GM23248 (cell line): ENCODE results near the gene TERB2.
"Not testable (repeated sequence)": the region's sequence is repeated elsewhere in the genome, so short reads cannot be mapped to it uniquely, and the experiment has no call there.

Experiments used
- EZH2 ChIP-seq: fragments of 200-600 bp; sonication (generic); IDR thresholded peaks from 2 replicates; pipeline ENCODE4 v1.6.1; 2018; ENCODE audit warnings: antibody characterized with exemption, mild to moderate bottlenecking; ENCODE audit not compliant: insufficient read depth, poor library complexity, severe bottlenecking
- EZH2phosphoT487 ChIP-seq: fragments of 200-600 bp; sonication (generic); IDR thresholded peaks from 2 replicates; pipeline ENCODE4 v1.6.1; 2018; ENCODE audit warnings: antibody characterized with exemption, moderate library complexity, mild to moderate bottlenecking, low read depth; ENCODE audit not compliant: insufficient read depth

GRCh38 chr15:45003731-45004410 lies 47.4 kb downstream of the TERB2 start:
- not testable (repeated sequence) for TF ChIP-seq EZH2phosphoT487, EZH2
